ENCODE data around the gene ARRB1.

- no peak for TF ChIP-seq CTCF (IDR thresholded peaks at IDR 0.05)
- TF ChIP-seq POLR2A (IDR thresholded peaks at IDR 0.05) = no peak
Observed at GRCh38 chr11:75233754-75234172, 117.7 kb downstream of the ARRB1 start.
